Endothelial cell (in vitro differentiated cells): ENCODE measurements around the gene SLC9A6. TPM values are rescaled to one million over a fixed set of nuclear protein-coding genes. Genes with fewer than 3 reads are reported as not detected.
"Not testable (repeated sequence)": the region's sequence is repeated elsewhere in the genome, so short reads cannot be mapped to it uniquely, and the experiment has no call there.

Experiments used
- DNase-seq: peaks from one replicate; pipeline ENCODE4 v3.0.0; 2021; ENCODE audit warnings: low spot score
- H3K27ac Mint-ChIP-seq: one replicate; pipeline ENCODE4 v1.8.0; 2021; ENCODE audit warnings: mixed read lengths, inconsistent platforms; ENCODE audit not compliant: unreplicated experiment
- H3K27me3 Mint-ChIP-seq: one replicate; pipeline ENCODE4 v1.8.0; 2021; ENCODE audit warnings: mild to moderate bottlenecking, moderate library complexity, mixed read lengths, inconsistent platforms; ENCODE audit not compliant: unreplicated experiment
- H3K36me3 Mint-ChIP-seq: one replicate; pipeline ENCODE4 v1.8.0; 2021; ENCODE audit warnings: mild to moderate bottlenecking, low read depth, mixed read lengths, inconsistent platforms; ENCODE audit not compliant: unreplicated experiment
- H3K4me1 Mint-ChIP-seq: one replicate; pipeline ENCODE4 v1.8.0; 2021; ENCODE audit warnings: mild to moderate bottlenecking, mixed read lengths, inconsistent platforms; ENCODE audit not compliant: unreplicated experiment
- H3K4me3 Mint-ChIP-seq: one replicate; pipeline ENCODE4 v1.8.0; 2021; ENCODE audit warnings: mild to moderate bottlenecking, mixed read lengths, inconsistent platforms; ENCODE audit not compliant: unreplicated experiment
- H3K9me3 Mint-ChIP-seq: one replicate; pipeline ENCODE4 v1.8.0; 2021; ENCODE audit warnings: mixed read lengths, inconsistent platforms; ENCODE audit not compliant: unreplicated experiment
- total RNA-seq: library from RNA; stranded (reverse); fragmentation: NEBNext Ultra II Directional; extraction: Animal tissue kit (Norgen Biotek cat#: 25700); gene quantifications from one replicate; pipeline ENCODE4 v1.2.1, GENCODE V29; 2021; ENCODE audit not compliant: unreplicated experiment
- TF ChIP-seq, protein P1 (sequence below): fragments of 200-600 bp; sonication (generic); IDR thresholded peaks from one replicate; pipeline ENCODE4 v1.5.0; 2021; ENCODE audit warnings: antibody characterized with exemption; ENCODE audit not compliant: unreplicated experiment

SLC9A6 gene
- total RNA-seq, 1 donor from 2014 or later = 12.2 TPM

DNA sequence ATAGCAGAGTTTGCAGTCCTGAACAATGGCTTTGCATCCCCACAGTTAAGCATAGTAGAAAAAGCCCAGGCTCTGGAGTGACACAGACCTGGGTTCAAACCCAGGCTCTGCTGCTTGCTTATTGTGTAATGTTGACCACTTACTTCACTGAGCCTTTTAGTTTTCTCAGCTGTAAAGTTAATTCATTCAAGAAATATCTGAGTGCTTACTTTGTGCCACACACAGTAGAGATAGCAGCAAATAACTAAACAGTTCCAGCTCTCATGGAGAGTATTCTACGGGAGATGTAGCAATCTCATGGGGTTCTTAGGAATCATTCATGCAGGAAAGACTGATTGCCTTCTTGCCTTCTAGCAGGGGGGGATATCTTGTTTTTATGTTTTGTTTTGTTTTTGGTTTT is 63.2 kb downstream of the SLC9A6 start:
- no peak overlapping the region for H3K27ac Mint-ChIP-seq
- DNase-seq = no peak
- H3K4me3 Mint-ChIP-seq = no peak overlapping the region
- H3K4me1 Mint-ChIP-seq = peaks cover 5% of the 10 kb centered on the region
- H3K36me3 Mint-ChIP-seq = no peaks in the 10 kb centered on the region
- no peaks in the 10 kb centered on the region for H3K27me3 Mint-ChIP-seq
- TF ChIP-seq, protein P1, sequence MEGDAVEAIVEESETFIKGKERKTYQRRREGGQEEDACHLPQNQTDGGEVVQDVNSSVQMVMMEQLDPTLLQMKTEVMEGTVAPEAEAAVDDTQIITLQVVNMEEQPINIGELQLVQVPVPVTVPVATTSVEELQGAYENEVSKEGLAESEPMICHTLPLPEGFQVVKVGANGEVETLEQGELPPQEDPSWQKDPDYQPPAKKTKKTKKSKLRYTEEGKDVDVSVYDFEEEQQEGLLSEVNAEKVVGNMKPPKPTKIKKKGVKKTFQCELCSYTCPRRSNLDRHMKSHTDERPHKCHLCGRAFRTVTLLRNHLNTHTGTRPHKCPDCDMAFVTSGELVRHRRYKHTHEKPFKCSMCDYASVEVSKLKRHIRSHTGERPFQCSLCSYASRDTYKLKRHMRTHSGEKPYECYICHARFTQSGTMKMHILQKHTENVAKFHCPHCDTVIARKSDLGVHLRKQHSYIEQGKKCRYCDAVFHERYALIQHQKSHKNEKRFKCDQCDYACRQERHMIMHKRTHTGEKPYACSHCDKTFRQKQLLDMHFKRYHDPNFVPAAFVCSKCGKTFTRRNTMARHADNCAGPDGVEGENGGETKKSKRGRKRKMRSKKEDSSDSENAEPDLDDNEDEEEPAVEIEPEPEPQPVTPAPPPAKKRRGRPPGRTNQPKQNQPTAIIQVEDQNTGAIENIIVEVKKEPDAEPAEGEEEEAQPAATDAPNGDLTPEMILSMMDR = no peak
- H3K9me3 Mint-ChIP-seq = no peaks in the 10 kb centered on the region

DNA sequence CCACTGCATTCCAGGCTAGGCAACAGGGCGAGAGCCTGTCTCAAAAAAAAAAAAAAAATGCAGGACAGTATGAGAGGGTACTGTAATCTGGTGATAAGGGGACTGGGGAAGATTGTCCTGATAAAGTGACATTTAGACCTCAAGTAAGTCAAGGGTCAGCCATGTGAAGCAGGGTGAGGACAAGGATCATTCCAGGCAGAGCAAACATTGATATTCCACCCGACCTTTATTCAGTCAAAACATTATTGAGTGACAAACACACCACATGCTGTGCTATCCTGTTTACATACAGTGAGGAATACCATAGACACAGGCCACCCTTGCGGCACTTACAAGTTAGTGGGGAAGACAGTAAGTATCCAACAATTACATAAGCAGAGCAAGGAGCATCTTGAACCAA is 64.4 kb downstream of the SLC9A6 start:
- H3K27me3 Mint-ChIP-seq = no peaks in the 10 kb centered on the region
- no peak overlapping the region for H3K4me3 Mint-ChIP-seq
- H3K36me3 Mint-ChIP-seq = no peaks in the 10 kb centered on the region
- peaks cover 5% of the 10 kb centered on the region for H3K4me1 Mint-ChIP-seq
- TF ChIP-seq, protein P1 = no peak
- no peak overlapping the region for H3K27ac Mint-ChIP-seq
- H3K9me3 Mint-ChIP-seq = no peaks in the 10 kb centered on the region
- no peak for DNase-seq

DNA sequence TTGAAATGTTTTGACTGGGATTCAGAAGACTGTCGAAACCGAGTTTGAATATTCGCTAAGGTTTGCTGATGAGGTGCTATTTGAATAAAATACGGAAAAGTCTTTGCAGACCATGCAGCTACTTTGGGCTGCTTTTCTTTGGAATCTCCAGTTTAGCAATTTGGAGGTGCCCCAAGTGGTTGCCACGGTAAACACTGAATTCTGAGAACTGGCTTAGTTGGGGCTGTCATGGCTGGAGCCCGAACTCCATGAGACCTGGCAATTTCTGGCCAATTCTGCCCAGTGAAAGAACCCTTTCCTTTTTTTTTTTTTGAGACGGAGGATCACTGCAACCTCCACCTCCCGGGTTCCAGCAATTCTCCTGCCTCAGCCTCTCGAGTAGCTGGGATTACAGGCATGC is 65.6 kb downstream of the SLC9A6 start:
- H3K27ac Mint-ChIP-seq, H3K4me1 Mint-ChIP-seq, H3K36me3 Mint-ChIP-seq, H3K27me3 Mint-ChIP-seq, H3K4me3 Mint-ChIP-seq, H3K9me3 Mint-ChIP-seq, DNase-seq: not testable (repeated sequence)

DNA sequence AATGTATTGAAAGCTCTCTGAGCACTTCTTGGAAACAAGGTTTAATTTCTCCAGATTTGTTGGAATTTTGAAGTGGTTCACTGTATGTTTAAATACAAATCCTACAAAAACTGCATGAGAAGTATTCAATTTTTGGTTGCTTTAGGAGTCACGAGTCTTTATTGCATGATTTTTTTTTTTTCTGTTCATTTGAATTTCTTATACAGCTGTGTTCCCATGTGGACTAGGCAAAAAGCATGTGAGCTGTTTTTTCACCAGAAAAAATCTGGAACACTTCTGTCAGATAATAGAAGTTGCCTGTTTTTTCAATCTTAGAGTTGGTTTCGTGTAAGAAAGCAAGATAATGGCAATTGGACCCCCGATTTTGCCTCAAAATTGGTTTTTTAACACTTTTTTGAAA is 66.4 kb downstream of the SLC9A6 start:
- Mint-ChIP-seq H3K27ac (no peak overlapping the region), H3K36me3 (no peaks in the 10 kb centered on the region), H3K4me3 (no peak overlapping the region), H3K4me1 (no peaks in the 10 kb centered on the region), H3K9me3 (no peaks in the 10 kb centered on the region), H3K27me3 (no peaks in the 10 kb centered on the region)
- DNase-seq = no peak
- TF ChIP-seq, protein P1 = no peak

DNA sequence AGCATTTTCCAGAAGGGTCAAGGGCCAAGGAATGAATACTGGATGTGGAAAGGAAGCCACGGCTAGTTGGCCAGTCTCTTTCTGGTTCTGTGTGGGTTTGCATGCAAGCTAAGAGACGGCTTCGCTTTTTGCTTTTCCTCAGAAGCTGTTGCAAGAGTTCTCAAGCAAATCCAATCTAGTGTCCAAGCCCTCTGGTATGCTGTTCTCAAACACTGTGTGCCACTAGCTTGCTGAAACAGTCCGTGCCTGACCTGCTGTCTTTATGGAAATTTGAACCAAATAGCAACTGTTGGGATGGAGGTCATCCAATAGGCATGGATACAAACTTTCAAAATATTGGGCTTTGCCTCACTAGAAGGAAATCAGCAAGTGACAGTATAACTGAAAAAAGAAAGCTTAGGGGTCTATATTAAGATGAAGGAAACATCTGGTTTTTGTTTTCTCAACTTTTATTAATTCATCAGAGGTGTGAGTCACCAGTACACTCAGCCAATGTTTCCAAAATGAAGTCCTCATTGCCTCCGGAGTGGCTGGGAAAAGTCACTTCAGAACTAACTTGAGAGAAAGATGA is 70.5 kb downstream of the SLC9A6 start:
- TF ChIP-seq, protein P1 = no peak
- DNase-seq = no peak
- Mint-ChIP-seq H3K4me3 (no peak overlapping the region), H3K27ac (no peak overlapping the region), H3K36me3 (no peaks in the 10 kb centered on the region), H3K27me3 (no peaks in the 10 kb centered on the region), H3K4me1 (no peaks in the 10 kb centered on the region), H3K9me3 (no peaks in the 10 kb centered on the region)
